Measurements from ENCODE around the gene ACTC1. TPM values are rescaled to one million over a fixed set of nuclear protein-coding genes. Genes with fewer than 3 reads are reported as not detected.

ACTC1 gene
- total and polyA plus RNA-seq, 2 donors (not counting 3 experiments of a cell fraction or from before 2014, with no cell fraction given) = 1.0 TPM; not detected in 1

GRCh38 chr15:34821831-34822230, 26.5 kb upstream of the ACTC1 start:
- Histone ChIP-seq H3K9ac (replicated peaks; ENCODE audit: extremely low read depth, insufficient read depth, low read length) (no peak overlapping the region), H4K20me1 (replicated peaks; ENCODE audit: control insufficient read depth, extremely low read depth, insufficient read depth, low read length) (no peaks in the 10 kb centered on the region), H3K9me1 (replicated peaks; ENCODE audit: control insufficient read depth, extremely low read depth, insufficient read depth, low read length) (no peaks in the 10 kb centered on the region), H3K27me3 (ENCODE audit: control insufficient read depth in 2 of 2, insufficient read depth in 2 of 2, low read length in 2 of 2) (peaks cover 2 to 15% of the 10 kb centered on the region in 2 experiments), H3K27ac (ENCODE audit: insufficient read depth, low read depth, low read length) (no peak overlapping the region), H3K4me2 (ENCODE audit: insufficient read depth, low read length) (no peak overlapping the region), H3K79me2 (ENCODE audit: control insufficient read depth, insufficient read depth, low read length) (no peaks in the 10 kb centered on the region), H3K4me1 (ENCODE audit: control insufficient read depth, extremely low read depth, insufficient read depth, low read length) (no peaks in the 10 kb centered on the region), H3K36me3 (ENCODE audit: control insufficient read depth in 2 of 2, extremely low read depth in 1 of 2, insufficient read depth in 2 of 2, low read length in 2 of 2) (no peaks in the 10 kb centered on the region), H3K9me3 (replicated peaks; ENCODE audit: control insufficient read depth, insufficient read depth, low read length) (no peaks in the 10 kb centered on the region), H2AFZ (ENCODE audit: low read depth, low read length) (no peak overlapping the region), H3K4me3 (replicated peaks in 1 of 3; ENCODE audit: insufficient read depth in 1 of 3, low read depth in 1 of 3, low read length in 3 of 3) (no peak overlapping the region)
- FAIRE-seq (no peak), DNase-seq (ENCODE audit: low read depth, low spot score) (no peak)
- BruUV-seq (replicated peaks) = no TSS peak
- TF ChIP-seq MYC (IDR thresholded peaks at IDR 0.05; ENCODE audit: low read depth, low read length) (no peak), EZH2 (IDR thresholded peaks at IDR 0.05; ENCODE audit: borderline replicate concordance, low read depth, low read length, severe bottlenecking) (no peak), CTCF (IDR thresholded peaks at IDR 0.05; ENCODE audit: extremely low read depth in 1 of 2, insufficient read depth in 1 of 2, low read depth in 1 of 2, low read length in 2 of 2) (no peak), GATA2 (IDR thresholded peaks at IDR 0.05; ENCODE audit: insufficient read depth, insufficient read length, low read depth, low read length) (no peak), MAX (IDR thresholded peaks at IDR 0.05; ENCODE audit: insufficient read depth, insufficient read length) (no peak), FOS (IDR thresholded peaks at IDR 0.05; ENCODE audit: borderline replicate concordance, insufficient read depth, low read length) (no peak), POLR2A (IDR thresholded peaks at IDR 0.05; ENCODE audit: low read depth, low read length) (no peak), JUN (IDR thresholded peaks at IDR 0.05; ENCODE audit: borderline replicate concordance, insufficient read depth, insufficient read length, low read depth) (no peak), POLR2AphosphoS5 (IDR thresholded peaks at IDR 0.05; ENCODE audit: insufficient read depth, low read depth, low read length) (no peak)
- ChIA-PET POLR2A (no interaction called here), CTCF (no interaction called here)
- dilution Hi-C loops (cut with MboI; ENCODE audit: extremely low pct_ligation_motif_present, low sequenced_read_pairs) (no loop called here), intact Hi-C loops (cut with micrococcal nuclease) (no loop called here)
